BLaER1 treated with 17β-estradiol and CSF1 and Interleukin-3, amounts not matched to agents 10 nM and 100 nM (cell line): Measurements from ENCODE around the gene LIMK2.

Experiments
- H3K27ac ChIP-seq, 11 experiments: shearing (Covaris generic); formaldehyde crosslinking; 2 replicates each; pipeline ENCODE4 v1.8.1; 2022
- H3K27me3 ChIP-seq, 11 experiments: shearing (Covaris generic); formaldehyde crosslinking; 2 replicates each; pipeline ENCODE4 v1.8.1; 2022
- H3K36me3 ChIP-seq, 11 experiments: shearing (Covaris generic); formaldehyde crosslinking; 2 replicates each; pipeline ENCODE4 v1.8.1; 2022
- H3K4me1 ChIP-seq, 10 experiments: shearing (Covaris generic); formaldehyde crosslinking; 2 replicates each; pipeline ENCODE4 v1.8.1; 2022
- H3K4me2 ChIP-seq, 11 experiments: shearing (Covaris generic); formaldehyde crosslinking; 2 replicates each; pipeline ENCODE4 v1.8.1; 2022
- H3K4me3 ChIP-seq, 10 experiments: shearing (Covaris generic); formaldehyde crosslinking; 2 replicates each; pipeline ENCODE4 v1.8.1; 2022
- H3K9ac ChIP-seq, 11 experiments: shearing (Covaris generic); formaldehyde crosslinking; 2 replicates each; pipeline ENCODE4 v1.8.1; 2022
- H3K9me3 ChIP-seq, 11 experiments: shearing (Covaris generic); formaldehyde crosslinking; replicated peaks in 1 of 11; 2 replicates each; pipeline ENCODE4 v1.8.1; 2022
- H4K20me1 ChIP-seq, 11 experiments: shearing (Covaris generic); formaldehyde crosslinking; 2 replicates each; pipeline ENCODE4 v1.8.1; 2022
- Cebpa-rat ChIP-seq, 11 experiments: shearing (Covaris generic); IDR thresholded peaks; 2 replicates each; pipeline ENCODE4 v1.8.1; 2022

LIMK2 gene

DNA sequence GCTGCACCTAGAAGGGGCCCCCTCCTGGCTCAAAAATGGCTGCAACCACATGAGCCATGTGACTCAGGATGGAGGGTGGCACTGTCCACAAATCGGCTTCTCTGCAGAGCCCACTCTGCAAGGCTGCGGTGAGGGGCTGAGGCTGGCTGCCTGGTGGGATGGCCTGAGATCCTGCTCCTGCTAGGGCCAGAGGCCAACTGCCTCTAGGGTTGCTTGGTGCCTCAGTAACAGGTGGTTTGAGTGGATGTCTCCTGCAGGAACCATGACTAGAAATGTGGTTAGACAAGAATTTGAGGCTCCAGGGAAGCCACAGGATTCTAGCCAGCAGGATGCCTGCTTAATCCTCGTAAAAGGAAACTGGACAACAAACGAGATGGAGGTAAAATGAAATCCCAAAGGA lies 116.9 kb downstream of the LIMK2 start:
- H3K4me1 ChIP-seq, result peaks cover 24 to 75% (median 56%) of the 10 kb centered on the region in 10 experiments
- no peak overlapping the region for H3K4me3 ChIP-seq
- H3K27ac ChIP-seq, result no peak overlapping the region
- H3K9ac ChIP-seq, result no peak overlapping the region
- H3K4me2 ChIP-seq, result no peak overlapping the region
- H3K9me3 ChIP-seq, result peaks cover 0 to 13% (median 0%) of the 10 kb centered on the region in 11 experiments; a peak in 1 of 22 replicates
- TF ChIP-seq Cebpa-rat (IDR thresholded peaks at IDR 0.05), result no peak
- no peaks in the 10 kb centered on the region for H3K27me3 ChIP-seq
- peaks cover 19 to 95% (median 71%) of the 10 kb centered on the region in 11 experiments; a peak in 20 of 22 replicates for H4K20me1 ChIP-seq
- H3K36me3 ChIP-seq, result peaks cover 98 to 100% (median 100%) of the 10 kb centered on the region in 11 experiments
